Epithelial cell of proximal tubule (primary cell): ENCODE measurements around the gene CLN6. TPM values are rescaled to one million over a fixed set of nuclear protein-coding genes. Genes with fewer than 3 reads are reported as not detected.

Source experiments
- DNase-seq: peaks from one replicate; pipeline ENCODE4 v3.0.0-alpha.2; 2011; ENCODE audit warnings: low read depth
- H3K4me3 ChIP-seq: 2 replicates; pipeline ENCODE4 v1.5.1; 2011; ENCODE audit warnings: low read depth, mild to moderate bottlenecking, low read length
- CTCF ChIP-seq: conservative IDR thresholded peaks from 2 replicates; pipeline ENCODE4 v1.5.1; 2012; ENCODE audit warnings: low read depth, mild to moderate bottlenecking, low read length
- total RNA-seq: library from RNA; depleted of rRNA; stranded (reverse); fragments of >200 nt; gene quantifications from 2 replicates; pipeline ENCODE4 v1.2.3, GENCODE V29; 2015

The CLN6 gene
- total RNA-seq, 1 donor from 2014 or later = 14.9 TPM

DNA sequence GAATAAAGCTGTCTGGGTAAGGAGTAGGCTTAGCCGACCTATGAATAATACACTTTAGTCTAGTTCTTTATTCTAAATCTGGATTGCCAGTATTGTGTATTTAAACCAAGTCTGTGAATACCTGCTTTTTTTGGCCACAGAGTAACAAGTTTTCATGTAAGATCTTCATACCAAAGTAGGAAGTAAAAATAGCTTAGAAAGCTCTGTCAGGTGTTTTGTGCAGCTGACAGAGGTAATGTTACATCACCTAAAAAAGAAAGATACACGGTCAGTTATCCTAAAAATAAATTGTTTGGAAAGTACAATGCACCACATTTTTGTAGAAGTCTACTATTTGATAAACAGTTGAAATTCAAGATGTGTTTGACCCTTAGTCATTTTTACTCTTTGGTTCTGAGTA lies 40.9 kb downstream of the CLN6 start:
- H3K4me3 ChIP-seq = no peak overlapping the region
- TF ChIP-seq CTCF = no peak

DNA sequence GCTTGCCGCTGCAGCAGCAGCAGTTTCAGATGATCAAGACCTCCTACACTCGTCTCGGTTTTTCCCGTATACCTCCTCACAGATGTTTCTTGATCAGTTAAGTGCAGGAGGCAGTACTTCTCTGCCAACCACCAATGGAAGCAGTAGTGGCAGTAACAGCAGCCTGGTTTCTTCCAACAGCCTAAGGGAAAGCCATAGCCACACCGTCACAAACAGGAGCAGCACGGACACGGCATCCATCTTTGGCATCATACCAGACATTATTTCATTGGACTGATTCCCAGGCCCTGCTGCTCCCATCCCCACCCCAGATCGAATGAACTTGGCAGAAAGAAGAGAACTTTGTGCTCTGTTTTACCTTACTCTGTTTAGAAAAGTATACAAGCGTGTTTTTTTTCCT lies 42.0 kb downstream of the CLN6 start:
- H3K4me3 ChIP-seq = no peak overlapping the region
- DNase-seq = no peak
- TF ChIP-seq CTCF = no peak

More for the DNA sequence above, 40.9 kb downstream of the CLN6 start:
- no peak for DNase-seq

DNA sequence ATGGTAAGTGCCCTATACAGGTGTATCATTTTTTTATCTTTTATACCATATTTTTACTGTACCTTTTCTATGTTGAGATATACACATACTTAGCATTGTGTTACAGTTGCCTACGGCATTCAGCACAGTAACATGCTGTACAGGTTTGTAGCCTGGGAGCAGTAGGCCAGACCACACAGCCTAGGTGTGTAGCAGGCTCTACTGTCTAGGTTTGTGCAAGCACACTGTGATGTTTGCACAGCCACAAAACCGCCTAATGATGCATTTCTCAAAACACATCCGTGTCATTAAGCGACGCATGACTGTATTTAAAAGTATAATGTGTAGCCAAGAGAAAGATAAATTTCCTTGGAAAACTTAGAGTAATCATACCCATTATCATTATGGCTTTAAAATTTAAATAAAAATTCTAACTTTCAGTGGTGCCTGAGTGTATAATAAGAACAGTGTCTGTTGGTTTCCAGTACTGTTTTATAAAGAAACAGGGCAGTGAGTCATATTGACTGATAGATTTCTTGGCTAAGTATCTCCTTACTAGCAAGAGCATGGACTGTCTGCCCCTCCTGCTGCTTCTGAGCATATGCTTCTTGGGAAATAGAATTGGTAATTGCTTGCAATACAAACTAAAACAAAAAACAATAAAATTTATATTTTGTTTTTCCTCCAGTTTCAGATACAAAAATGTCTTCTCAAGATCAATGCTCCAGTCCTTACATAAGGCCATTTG lies 42.7 kb downstream of the CLN6 start:
- DNase-seq = no peak
- TF ChIP-seq CTCF = no peak
- no peak overlapping the region for H3K4me3 ChIP-seq

DNA sequence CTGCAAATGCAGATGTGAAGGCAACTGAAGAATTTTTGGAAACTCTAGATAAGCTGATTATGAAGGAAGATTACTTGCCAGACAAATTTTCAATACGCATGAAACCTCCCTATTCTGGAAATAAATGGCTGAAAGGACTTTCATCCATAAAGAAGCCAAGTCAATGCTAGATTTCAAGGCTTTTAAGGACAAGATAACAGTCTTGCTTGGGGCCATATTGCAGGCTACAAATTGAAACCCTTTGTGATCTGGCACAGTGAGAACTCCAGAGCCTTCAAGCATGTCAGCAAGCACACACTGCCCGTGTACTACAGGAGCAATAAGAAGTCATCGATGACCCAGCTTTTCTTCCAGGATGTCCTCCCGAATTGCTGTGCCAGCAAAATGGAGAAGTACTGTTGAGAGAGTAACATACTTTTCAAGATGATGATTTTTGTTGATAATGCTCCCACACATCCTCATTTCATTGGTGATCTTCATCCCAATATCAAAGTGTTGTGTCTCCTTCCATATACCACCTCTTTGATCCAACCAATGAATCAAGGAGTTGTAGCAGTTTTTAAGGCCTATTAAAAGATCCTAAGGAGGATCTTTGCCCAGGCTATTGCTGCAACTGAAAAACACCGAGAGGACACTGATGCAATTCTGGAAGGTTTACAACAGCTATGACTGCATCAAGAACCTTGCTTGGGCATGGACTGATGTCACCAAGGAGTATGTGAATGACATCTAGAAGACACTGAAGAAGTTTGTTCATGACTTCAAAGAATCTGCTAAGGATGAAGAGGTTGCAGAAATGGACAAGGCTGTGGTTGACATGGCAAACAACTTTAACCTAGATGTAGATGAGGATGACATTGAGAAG lies 44.7 kb downstream of the CLN6 start:
- no peak for TF ChIP-seq CTCF
- DNase-seq = no peak
- H3K4me3 ChIP-seq = no peak overlapping the region

GRCh38 chr15:68183616-68184315 lies 45.8 kb downstream of the CLN6 start:
- no peak overlapping the region for H3K4me3 ChIP-seq

GRCh38 chr15:68177742-68178141 lies 51.8 kb downstream of the CLN6 start:
- no peak overlapping the region for H3K4me3 ChIP-seq
- DNase-seq = no peak
- TF ChIP-seq CTCF = no peak

More at GRCh38 chr15:68183616-68184315, 45.8 kb downstream of the CLN6 start:
- TF ChIP-seq CTCF = no peak
- DNase-seq = no peak
